T1000 (cell line): Measurements from ENCODE around the gene WDPCP.
"Not testable (repeated sequence)": the region's sequence is repeated elsewhere in the genome, so short reads cannot be mapped to it uniquely, and the experiment has no call there.

Experiments
- DNase-seq: peaks from one replicate; lab custom pipeline; 2025; ENCODE audit warnings: mixed read lengths; lab: John Stamatoyannopoulos, UW

The WDPCP gene

GRCh38 chr2:63539416-63540162 lies 48.7 kb downstream of the WDPCP start:
- DNase-seq = no peak

GRCh38 chr2:63538390-63538789 lies 49.9 kb downstream of the WDPCP start:
- no peak for DNase-seq

DNA sequence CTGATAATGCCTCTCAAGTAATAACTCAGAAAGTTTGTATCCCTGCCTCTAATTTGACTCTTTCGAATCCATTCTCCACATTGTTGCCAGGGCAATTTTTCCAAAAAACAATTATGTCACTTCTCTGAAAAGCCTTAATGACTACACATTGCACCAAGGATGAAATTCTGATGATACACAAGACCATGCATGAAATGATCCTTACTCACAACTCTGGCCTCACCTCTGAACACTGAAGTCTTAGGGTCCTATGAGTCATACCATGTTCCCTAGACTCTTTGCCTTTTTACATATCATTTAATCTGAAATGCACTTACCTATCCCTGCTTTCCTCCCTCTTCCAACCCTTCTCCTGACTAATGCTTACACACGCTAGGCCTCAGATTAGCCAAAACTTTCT lies 51.0 kb downstream of the WDPCP start:
- DNase-seq = no peak

DNA sequence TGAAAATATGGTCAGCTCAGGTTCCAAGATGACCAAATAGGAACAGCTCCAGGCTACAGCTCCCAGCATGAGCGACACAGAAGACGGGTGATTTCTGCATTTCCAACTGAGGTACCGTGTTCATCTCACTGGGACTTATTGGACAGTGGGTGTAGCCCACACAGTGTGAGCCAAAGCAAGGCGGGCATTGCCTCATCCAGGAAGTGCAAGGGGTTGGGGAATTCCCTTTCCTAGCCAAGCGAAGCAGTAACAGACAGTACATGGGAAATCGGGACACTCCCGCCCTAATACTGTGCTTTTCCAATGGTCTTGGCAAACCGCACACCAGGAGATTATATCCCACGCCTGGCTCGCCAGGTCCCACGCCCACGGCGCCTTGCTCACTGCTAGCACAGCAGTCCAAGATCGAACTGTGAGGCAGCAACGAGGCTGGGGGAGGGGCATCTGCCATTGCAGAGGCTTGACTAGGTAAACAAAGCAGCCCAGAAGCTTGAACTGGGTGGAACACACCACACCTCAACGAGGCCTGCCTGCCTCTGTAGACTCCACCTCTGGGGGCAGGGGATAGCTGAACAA lies 57.5 kb downstream of the WDPCP start:
- DNase-seq = no peak

- no peak for DNase-seq
These were observed 62.4 kb downstream of the WDPCP start for GRCh38 chr2:63525905-63526304.

- DNase-seq = no peak
These were observed 65.3 kb downstream of the WDPCP start for GRCh38 chr2:63522950-63523349.

GRCh38 chr2:63520793-63521192 lies 67.5 kb downstream of the WDPCP start:
- DNase-seq = no peak

- DNase-seq = no peak
These were observed 73.5 kb downstream of the WDPCP start for GRCh38 chr2:63514781-63515180.

- no peak for DNase-seq
These were observed 74.0 kb downstream of the WDPCP start for GRCh38 chr2:63514237-63514716.

GRCh38 chr2:63506320-63506719 lies 82.0 kb downstream of the WDPCP start:
- DNase-seq = no peak

DNA sequence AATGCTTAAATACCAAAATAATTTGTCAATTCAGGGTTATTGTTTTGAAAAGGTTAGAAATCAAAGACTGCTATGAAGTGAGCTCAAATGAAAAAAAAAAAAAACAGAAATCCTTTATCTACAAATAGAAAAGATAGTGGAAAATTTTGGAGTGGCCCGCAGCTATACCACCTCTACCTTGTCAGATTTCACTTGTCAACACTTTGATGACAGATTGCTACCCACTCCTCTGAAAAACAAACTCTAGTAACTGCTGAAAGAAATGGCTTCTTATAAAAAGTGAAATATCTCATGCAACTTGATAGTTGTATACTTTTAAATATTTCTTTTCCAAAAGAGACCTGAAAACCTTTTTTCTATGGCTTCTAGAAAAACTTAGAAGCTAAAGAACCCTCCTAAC lies 84.5 kb downstream of the WDPCP start:
- no peak for DNase-seq

GRCh38 chr2:63500398-63500797 lies 87.9 kb downstream of the WDPCP start:
- DNase-seq = no peak

- DNase-seq = no peak
These were observed 90.7 kb downstream of the WDPCP start for GRCh38 chr2:63497576-63497975.

GRCh38 chr2:63494968-63495367 lies 93.3 kb downstream of the WDPCP start:
- DNase-seq = no peak

GRCh38 chr2:63494100-63494499 lies 94.2 kb downstream of the WDPCP start:
- DNase-seq = no peak

DNA sequence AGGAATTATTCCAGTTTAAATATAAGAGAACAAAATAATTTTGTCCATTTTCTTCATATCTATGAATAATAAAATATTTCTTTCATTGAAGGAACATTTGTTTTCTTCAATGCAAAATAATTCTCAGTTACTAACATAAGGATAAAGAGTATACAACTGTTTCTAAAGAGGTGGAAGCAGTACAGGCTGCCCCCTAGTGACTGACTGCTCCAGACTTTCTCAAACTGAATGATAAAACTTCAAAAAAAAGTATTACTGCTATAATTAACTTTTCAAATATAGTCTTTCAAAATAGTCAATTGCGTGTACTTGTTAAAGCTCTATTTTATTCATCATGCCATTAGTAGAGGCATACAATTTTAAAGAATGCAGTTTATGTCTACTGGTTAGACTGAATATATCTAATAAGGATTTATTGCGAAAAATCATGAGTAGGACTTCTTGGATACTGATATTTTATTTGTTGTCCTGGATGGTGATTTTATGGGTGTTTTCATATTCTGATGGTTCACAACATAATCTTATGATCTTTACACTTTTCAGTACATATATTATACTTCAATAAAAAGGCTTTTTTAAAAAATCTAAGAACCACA lies 100.1 kb downstream of the WDPCP start:
- DNase-seq = no peak

GRCh38 chr2:63486861-63487290 lies 101.4 kb downstream of the WDPCP start:
- no peak for DNase-seq

DNA sequence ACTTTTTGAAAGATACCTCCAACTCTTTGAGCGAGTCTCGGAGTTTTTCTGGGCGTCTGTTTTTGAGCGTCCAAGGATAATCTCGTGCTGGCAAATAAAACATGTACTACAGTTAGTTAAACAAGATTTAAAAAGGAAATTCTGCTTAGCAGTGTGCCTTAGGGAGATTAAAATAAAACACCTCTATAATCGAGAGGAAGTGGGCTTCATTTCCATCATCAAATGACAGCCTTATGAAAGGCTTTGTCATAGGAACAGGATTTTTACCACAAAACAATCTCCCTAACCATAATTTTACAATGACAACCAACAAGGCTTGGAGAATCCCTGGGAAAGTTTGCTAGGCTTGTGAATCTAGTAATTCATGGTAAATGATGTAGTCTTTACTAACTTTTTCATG lies 103.4 kb downstream of the WDPCP start:
- DNase-seq = no peak

DNA sequence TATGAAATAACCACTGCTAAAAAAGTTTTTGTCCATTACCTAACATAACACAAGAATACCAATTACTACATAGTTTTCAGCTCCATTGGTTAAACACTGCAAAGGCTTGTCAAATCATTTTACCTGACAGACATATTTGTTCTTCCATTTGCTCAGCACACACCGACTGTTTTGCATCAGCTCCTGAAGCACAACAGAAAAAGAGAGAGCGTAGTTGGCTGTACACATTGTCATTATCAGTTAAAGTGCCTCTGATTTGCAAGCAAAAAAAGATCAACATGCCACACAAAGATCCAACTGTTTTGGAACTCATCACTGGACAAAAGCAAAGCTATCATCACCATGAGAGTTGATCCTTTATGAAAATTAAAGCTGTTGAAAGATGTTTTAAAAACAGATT lies 103.8 kb downstream of the WDPCP start:
- DNase-seq = no peak

- DNase-seq = no peak
These were observed 110.6 kb downstream of the WDPCP start for GRCh38 chr2:63477686-63478085.

- DNase-seq = not testable (repeated sequence)
These were observed 119.0 kb downstream of the WDPCP start for GRCh38 chr2:63469313-63469712.

DNA sequence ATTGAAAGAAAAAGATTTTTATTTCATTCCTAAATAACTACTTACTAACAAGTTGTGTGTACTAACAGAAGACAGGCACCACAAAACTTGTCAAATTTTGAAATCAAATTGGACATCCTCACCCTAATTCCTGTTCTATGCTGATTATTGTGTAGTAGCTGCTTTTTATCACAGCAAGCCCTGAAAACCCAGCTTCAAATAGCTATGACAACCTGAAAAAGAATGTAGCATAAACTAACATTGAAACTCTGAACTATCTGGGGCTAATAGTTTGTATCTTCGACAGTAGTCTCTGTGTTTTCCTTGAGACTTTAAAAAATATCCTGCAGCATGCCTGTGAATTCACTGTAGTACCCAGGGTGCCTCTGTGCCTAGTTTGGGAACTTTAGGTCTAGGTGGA lies 122.6 kb downstream of the WDPCP start:
- DNase-seq = no peak

DNA sequence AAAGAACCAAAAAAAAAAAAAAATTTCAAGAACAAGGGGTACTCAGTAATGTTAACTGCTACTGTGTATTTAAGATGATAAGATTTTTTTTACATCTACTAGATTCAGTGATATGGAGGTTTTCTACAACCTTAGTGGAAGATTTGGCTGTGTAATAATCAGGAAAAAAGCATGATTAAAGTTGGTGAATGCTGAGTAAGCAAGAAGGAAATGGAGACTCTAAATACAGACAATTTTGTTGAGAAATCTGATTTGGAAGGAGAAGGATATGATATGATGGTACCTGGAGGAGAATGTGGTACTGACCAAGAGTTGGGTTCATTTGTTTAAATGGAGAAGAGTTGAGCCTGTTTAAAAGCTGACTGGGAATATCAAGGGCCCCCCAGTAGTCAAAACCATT lies 125.1 kb downstream of the WDPCP start:
- no peak for DNase-seq
